Activated naive CD8-positive, alpha-beta T cell treated with anti-CD3 and anti-CD28 coated beads for 36 hours (primary cell): ENCODE results near the gene CASQ2. TPM values are rescaled to one million over a fixed set of nuclear protein-coding genes. Genes with fewer than 3 reads are reported as not detected.

Experiments
- DNase-seq: peaks from one replicate; pipeline ENCODE4 v3.0.0; 2021
- H3K27ac Mint-ChIP-seq: one replicate; pipeline ENCODE4 v1.8.0; 2022; ENCODE audit warnings: mild to moderate bottlenecking, moderate library complexity, mixed read lengths
- H3K27me3 Mint-ChIP-seq: one replicate; pipeline ENCODE4 v1.8.0; 2022; ENCODE audit warnings: mild to moderate bottlenecking, mixed read lengths
- H3K36me3 Mint-ChIP-seq: one replicate; pipeline ENCODE4 v1.8.0; 2021; ENCODE audit warnings: mild to moderate bottlenecking, mixed read lengths
- H3K4me1 Mint-ChIP-seq: one replicate; pipeline ENCODE4 v1.8.0; 2021; ENCODE audit warnings: mixed read lengths
- H3K4me3 Mint-ChIP-seq: one replicate; pipeline ENCODE4 v1.8.0; 2022; ENCODE audit warnings: mild to moderate bottlenecking, moderate library complexity, mixed read lengths
- H3K9me3 Mint-ChIP-seq: one replicate; pipeline ENCODE4 v1.8.0; 2022; ENCODE audit warnings: mixed read lengths
- total RNA-seq, 2 experiments: library from RNA; stranded (reverse); gene quantifications; one replicate each; pipeline ENCODE4 v1.2.3, GENCODE V29; 2021

The CASQ2 gene
- total RNA-seq, 2 experiments from 2014 or later = not detected

- no peaks in the 10 kb centered on the region for H3K4me1 Mint-ChIP-seq
- DNase-seq = no peak
- no peak overlapping the region for H3K4me3 Mint-ChIP-seq
- H3K27ac Mint-ChIP-seq = no peak overlapping the region
- no peaks in the 10 kb centered on the region for H3K36me3 Mint-ChIP-seq
- H3K27me3 Mint-ChIP-seq = peaks cover 19% of the 10 kb centered on the region
- H3K9me3 Mint-ChIP-seq = no peaks in the 10 kb centered on the region
Measured at GRCh38 chr1:115705963-115706362, 62.6 kb downstream of the CASQ2 start.

- Mint-ChIP-seq H3K4me1 (no peaks in the 10 kb centered on the region), H3K27ac (no peak overlapping the region), H3K9me3 (no peaks in the 10 kb centered on the region), H3K4me3 (no peak overlapping the region), H3K36me3 (no peaks in the 10 kb centered on the region), H3K27me3 (peaks cover 19% of the 10 kb centered on the region)
- DNase-seq = no peak
Measured at GRCh38 chr1:115705085-115705951, 63.2 kb downstream of the CASQ2 start.

GRCh38 chr1:115702959-115703358, 65.6 kb downstream of the CASQ2 start:
- H3K27me3 Mint-ChIP-seq = peaks cover 9% of the 10 kb centered on the region

GRCh38 chr1:115701090-115701489, 67.4 kb downstream of the CASQ2 start:
- H3K9me3 Mint-ChIP-seq = no peaks in the 10 kb centered on the region
- H3K4me1 Mint-ChIP-seq = no peaks in the 10 kb centered on the region
- no peak overlapping the region for H3K4me3 Mint-ChIP-seq
- H3K36me3 Mint-ChIP-seq = no peaks in the 10 kb centered on the region
- H3K27me3 Mint-ChIP-seq = no peaks in the 10 kb centered on the region
- no peak for DNase-seq
- H3K27ac Mint-ChIP-seq = no peak overlapping the region

More at GRCh38 chr1:115702959-115703358, 65.6 kb downstream of the CASQ2 start:
- no peak overlapping the region for H3K27ac Mint-ChIP-seq
- no peak for DNase-seq
- H3K9me3 Mint-ChIP-seq = no peaks in the 10 kb centered on the region
- H3K4me3 Mint-ChIP-seq = no peak overlapping the region
- no peaks in the 10 kb centered on the region for H3K4me1 Mint-ChIP-seq
- H3K36me3 Mint-ChIP-seq = no peaks in the 10 kb centered on the region

GRCh38 chr1:115697619-115698018, 70.9 kb downstream of the CASQ2 start:
- no peak for DNase-seq
- Mint-ChIP-seq H3K36me3 (no peaks in the 10 kb centered on the region), H3K9me3 (no peaks in the 10 kb centered on the region), H3K27ac (no peak overlapping the region), H3K4me3 (no peak overlapping the region), H3K4me1 (no peaks in the 10 kb centered on the region), H3K27me3 (peaks cover 3% of the 10 kb centered on the region)

- DNase-seq = no peak
- Mint-ChIP-seq H3K4me1 (no peaks in the 10 kb centered on the region), H3K36me3 (no peaks in the 10 kb centered on the region), H3K27me3 (peaks cover 3% of the 10 kb centered on the region), H3K27ac (no peak overlapping the region), H3K9me3 (no peaks in the 10 kb centered on the region), H3K4me3 (no peak overlapping the region)
Measured at GRCh38 chr1:115694805-115695204, 73.7 kb downstream of the CASQ2 start.

- Mint-ChIP-seq H3K4me3 (no peak overlapping the region), H3K27me3 (peaks cover 3% of the 10 kb centered on the region), H3K4me1 (no peaks in the 10 kb centered on the region), H3K27ac (no peak overlapping the region), H3K9me3 (no peaks in the 10 kb centered on the region), H3K36me3 (no peaks in the 10 kb centered on the region)
- DNase-seq = no peak
Measured at GRCh38 chr1:115692224-115692623, 76.3 kb downstream of the CASQ2 start.

- Mint-ChIP-seq H3K27ac (no peak overlapping the region), H3K9me3 (no peaks in the 10 kb centered on the region), H3K36me3 (no peaks in the 10 kb centered on the region), H3K4me1 (no peaks in the 10 kb centered on the region), H3K4me3 (no peak overlapping the region), H3K27me3 (peaks cover 3% of the 10 kb centered on the region)
- DNase-seq = no peak
Measured at GRCh38 chr1:115690972-115691371, 77.5 kb downstream of the CASQ2 start.

- Mint-ChIP-seq H3K4me1 (no peaks in the 10 kb centered on the region), H3K27ac (no peak overlapping the region), H3K36me3 (peaks cover 2% of the 10 kb centered on the region), H3K4me3 (no peak overlapping the region), H3K9me3 (no peaks in the 10 kb centered on the region), H3K27me3 (no peaks in the 10 kb centered on the region)
- DNase-seq = no peak
Measured at GRCh38 chr1:115687744-115688143, 80.8 kb downstream of the CASQ2 start.

- Mint-ChIP-seq H3K36me3 (peaks cover 2% of the 10 kb centered on the region), H3K27me3 (no peaks in the 10 kb centered on the region), H3K4me1 (no peaks in the 10 kb centered on the region), H3K27ac (no peak overlapping the region), H3K9me3 (no peaks in the 10 kb centered on the region), H3K4me3 (no peak overlapping the region)
- DNase-seq = no peak
Measured at GRCh38 chr1:115685029-115685705, 83.3 kb downstream of the CASQ2 start.

- no peak for DNase-seq
- H3K27me3 Mint-ChIP-seq = no peaks in the 10 kb centered on the region
- no peaks in the 10 kb centered on the region for H3K9me3 Mint-ChIP-seq
- H3K4me1 Mint-ChIP-seq = no peaks in the 10 kb centered on the region
- no peak overlapping the region for H3K4me3 Mint-ChIP-seq
- peaks cover 2% of the 10 kb centered on the region for H3K36me3 Mint-ChIP-seq
- H3K27ac Mint-ChIP-seq = no peak overlapping the region
Measured at GRCh38 chr1:115682792-115683191, 85.7 kb downstream of the CASQ2 start.

GRCh38 chr1:115680730-115681111, 87.8 kb downstream of the CASQ2 start:
- no peak overlapping the region for H3K4me3 Mint-ChIP-seq

GRCh38 chr1:115679141-115679611, 89.3 kb downstream of the CASQ2 start:
- Mint-ChIP-seq H3K36me3 (no peaks in the 10 kb centered on the region), H3K4me3 (no peak overlapping the region), H3K27ac (no peak overlapping the region), H3K27me3 (no peaks in the 10 kb centered on the region), H3K9me3 (no peaks in the 10 kb centered on the region), H3K4me1 (no peaks in the 10 kb centered on the region)
- DNase-seq = no peak

More at GRCh38 chr1:115680730-115681111, 87.8 kb downstream of the CASQ2 start:
- H3K9me3 Mint-ChIP-seq = no peaks in the 10 kb centered on the region
- no peak for DNase-seq
- H3K27ac Mint-ChIP-seq = no peak overlapping the region
- H3K27me3 Mint-ChIP-seq = no peaks in the 10 kb centered on the region
- H3K36me3 Mint-ChIP-seq = peaks cover 2% of the 10 kb centered on the region
- no peaks in the 10 kb centered on the region for H3K4me1 Mint-ChIP-seq

GRCh38 chr1:115678141-115678540, 90.4 kb downstream of the CASQ2 start:
- no peaks in the 10 kb centered on the region for H3K36me3 Mint-ChIP-seq
- DNase-seq = no peak
- H3K27me3 Mint-ChIP-seq = no peaks in the 10 kb centered on the region
- H3K9me3 Mint-ChIP-seq = no peaks in the 10 kb centered on the region
- H3K27ac Mint-ChIP-seq = no peak overlapping the region
- no peak overlapping the region for H3K4me3 Mint-ChIP-seq
- H3K4me1 Mint-ChIP-seq = no peaks in the 10 kb centered on the region

GRCh38 chr1:115677565-115677964, 90.9 kb downstream of the CASQ2 start:
- Mint-ChIP-seq H3K27ac (no peak overlapping the region), H3K27me3 (no peaks in the 10 kb centered on the region), H3K36me3 (no peaks in the 10 kb centered on the region), H3K4me1 (no peaks in the 10 kb centered on the region), H3K9me3 (no peaks in the 10 kb centered on the region), H3K4me3 (no peak overlapping the region)
- no peak for DNase-seq
